Measurements from ENCODE around the gene CATSPER1.

Gene CATSPER1

DNA sequence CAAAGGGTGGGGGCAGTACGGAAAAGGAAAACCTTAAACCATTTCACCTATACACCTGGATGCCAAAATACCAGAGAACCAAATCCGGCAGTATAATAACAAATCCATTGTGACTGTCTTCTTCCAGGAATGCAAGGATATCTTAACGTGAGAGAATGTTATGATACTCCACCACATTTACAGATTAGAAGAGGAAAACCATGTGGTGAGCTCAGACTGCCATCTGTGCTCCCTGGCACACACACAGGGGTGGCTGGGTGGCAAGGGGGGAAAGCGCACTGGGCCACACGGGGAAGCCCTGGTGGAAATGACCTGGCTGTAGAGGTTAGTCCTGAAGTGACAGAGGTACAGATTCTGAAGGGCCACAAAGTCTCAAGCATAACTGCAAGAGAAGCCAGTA, 34.2 kb downstream of the CATSPER1 start:
- no peak for DNase-seq

DNA sequence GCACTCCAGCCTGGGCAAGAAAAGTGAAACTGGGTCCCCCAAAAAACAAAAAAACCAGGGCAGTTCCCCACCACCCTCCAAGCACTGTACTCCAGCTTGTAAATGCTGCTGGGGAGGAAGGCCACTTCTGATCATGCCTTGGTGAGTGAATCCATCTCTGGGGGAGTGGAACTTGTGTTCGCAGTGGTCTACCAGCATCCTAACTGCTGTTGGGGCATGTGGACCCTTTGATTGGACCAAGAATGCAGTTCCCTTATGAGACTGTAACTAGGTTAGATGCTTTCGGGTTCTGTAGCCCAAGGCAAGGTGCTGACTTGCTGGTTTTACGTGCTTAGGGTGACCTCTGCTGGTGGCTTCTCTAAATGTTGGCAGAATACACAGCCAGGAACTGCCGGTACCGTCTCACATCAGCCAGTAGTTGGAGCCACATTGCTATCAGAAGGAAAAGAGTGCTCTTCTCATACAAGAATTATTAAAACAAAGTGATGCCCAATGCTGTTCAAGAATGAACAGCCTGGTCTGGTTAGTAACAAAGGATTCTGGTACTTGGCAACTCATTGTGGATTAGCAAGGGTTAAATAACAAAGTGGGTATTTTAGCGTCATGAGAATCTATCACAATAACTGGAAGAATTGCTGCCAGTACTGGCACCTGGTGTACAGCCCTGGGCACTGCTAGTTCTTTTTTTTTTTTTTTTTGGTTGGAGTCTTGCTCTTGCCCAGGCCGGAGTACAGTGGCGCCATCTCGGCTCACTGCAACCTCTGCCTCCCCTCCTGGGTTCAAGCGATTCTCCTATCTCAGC, 37.3 kb downstream of the CATSPER1 start:
- DNase-seq: peak; percentile 90

DNA sequence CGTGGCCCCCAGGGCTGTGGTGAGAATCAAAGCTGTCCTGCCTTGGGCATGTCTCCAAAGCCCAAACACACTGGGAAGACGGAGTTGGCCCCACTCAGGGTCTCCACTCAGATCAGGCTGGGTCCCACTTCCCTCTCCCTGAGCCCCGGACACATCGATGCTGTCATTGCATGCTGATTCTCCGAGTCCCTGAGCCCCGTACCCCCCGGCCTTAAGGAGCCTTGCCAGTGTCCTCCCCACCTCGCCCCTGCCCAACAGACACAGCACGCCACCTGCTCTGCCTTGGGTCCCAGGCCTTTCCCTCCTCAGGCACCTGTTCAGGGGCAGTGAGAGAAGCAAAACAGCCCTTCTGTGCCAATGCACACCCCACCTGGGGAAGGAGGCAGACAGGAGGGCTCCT, 38.9 kb downstream of the CATSPER1 start:
- DNase-seq: no peak

- no peak for DNase-seq
These were observed 42.7 kb downstream of the CATSPER1 start for GRCh38 chr11:65983589-65983987.

GRCh38 chr11:65982824-65983588, 43.3 kb downstream of the CATSPER1 start:
- no peak for DNase-seq

DNA sequence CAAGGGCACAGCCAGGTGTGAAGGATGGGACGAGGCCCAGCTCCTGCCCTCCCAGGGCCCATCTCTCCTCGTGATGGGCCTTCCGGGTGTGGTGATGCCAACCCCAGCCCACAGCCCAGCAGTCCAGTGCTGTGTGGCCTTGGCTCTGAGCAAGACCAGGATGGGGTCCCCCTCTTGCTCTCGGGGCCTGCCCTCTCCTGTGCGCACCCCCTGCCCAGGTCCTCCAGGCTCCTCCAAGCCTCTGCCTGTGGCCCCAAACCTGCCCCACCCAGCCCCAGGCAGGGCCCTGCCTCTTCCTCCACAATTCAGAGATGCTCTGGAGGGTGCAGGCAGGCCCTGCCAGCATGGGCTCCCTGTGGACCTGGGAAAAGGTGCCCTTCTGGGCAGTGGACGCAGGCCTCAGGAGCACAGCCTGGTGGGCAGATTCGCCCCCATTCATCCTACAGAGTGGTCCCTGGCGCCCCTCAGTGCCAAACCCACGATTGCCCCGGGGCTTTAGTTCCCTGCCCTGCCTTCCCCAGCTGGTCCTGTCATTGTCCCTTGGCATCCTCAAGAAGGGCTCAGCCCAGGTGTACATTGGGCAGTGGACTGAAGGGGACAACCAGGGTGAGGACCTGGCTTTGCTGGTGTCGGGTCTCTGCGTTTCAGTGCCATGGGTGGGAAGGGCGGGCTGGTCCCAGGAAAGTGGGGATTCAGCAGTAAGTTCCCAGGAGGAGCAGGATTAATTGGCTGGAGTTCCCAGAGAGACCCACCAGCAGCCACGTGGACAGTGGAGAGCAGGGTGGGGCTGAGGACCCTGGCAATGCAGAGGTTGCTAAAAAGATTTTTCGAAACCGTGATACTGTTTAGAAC, 44.1 kb downstream of the CATSPER1 start:
- DNase-seq: no peak

DNA sequence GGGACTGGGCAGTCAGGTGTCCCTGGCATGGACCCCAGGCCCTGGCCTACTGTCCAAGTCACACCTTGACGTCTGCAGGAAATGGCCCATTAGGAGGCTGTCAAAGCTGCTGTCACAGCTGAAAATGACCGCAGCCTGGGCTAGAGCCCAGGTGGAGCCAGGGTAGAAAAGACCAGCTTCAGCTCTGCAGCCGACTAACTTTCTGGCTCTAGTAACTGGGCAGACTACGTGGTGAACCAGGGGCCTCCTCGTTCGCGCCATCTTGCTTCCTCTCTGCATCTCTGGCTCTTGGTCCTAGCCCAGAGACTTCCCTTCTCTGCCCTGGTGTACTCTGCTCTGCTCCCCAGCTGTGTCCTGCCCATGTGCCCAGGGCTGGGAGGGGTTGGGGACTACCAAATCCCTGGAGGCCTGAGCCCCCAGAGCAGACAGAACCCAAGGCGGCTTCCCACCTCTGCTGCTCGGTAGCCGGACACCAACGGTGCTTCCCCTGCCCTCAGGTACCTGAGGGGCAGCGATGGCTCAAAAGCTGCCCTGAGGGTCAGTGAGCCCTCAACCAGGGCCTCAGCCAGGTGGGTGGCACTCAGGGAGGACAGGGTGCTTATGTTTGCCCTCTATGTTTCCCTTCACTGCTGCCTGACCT, 45.1 kb downstream of the CATSPER1 start:
- no peak for DNase-seq

DNA sequence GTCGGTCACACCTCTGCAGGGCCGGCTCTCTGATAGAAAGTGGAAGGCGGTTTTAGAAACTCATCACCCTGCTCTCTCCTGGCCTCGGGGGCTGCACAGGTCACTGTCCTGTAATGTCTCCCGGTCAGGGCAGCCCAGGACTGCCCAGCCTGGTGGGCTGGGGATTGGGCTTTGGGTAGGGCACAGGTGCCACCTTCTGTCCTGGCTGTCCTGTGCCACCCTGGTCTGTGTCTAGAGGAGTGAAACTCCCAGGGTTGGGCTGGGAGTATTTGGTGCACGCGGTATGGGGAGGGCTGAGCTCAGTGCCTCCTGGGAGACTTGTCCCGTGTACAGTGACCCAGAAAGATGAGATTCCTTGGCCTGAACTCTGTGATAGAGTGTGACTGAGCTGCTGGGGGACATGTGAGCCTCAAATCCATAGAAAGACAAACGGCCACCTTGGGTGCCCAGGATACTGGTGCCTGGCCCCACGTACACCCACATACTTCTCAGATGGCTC, 47.0 kb downstream of the CATSPER1 start:
- no peak for DNase-seq

GRCh38 chr11:65978391-65979238, 47.7 kb downstream of the CATSPER1 start:
- no peak for DNase-seq

- no peak for DNase-seq
These were observed 48.5 kb downstream of the CATSPER1 start for GRCh38 chr11:65977621-65978390.

GRCh38 chr11:65976216-65977176, 49.8 kb downstream of the CATSPER1 start:
- DNase-seq: no peak

DNA sequence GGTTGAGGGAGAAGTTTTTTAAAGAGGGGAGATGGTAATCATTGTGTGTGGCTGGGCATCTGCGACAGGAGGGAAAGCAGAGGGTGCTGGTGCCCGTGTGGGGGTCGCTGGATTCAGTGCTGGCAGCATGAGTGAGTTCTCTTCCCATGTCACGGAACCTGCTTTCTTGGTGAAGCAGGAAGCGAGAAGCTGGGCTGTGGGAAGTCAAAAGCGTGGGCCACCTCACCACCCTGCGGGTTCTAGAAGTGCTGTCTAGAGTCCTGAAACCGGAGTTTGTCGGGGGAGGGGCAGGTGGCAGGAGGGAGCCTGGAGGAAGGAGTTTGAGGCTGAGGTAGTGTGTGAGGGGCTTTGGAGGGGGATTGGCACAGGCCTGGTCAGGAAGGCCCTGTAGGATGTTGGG, 50.5 kb downstream of the CATSPER1 start:
- no peak for DNase-seq

DNA sequence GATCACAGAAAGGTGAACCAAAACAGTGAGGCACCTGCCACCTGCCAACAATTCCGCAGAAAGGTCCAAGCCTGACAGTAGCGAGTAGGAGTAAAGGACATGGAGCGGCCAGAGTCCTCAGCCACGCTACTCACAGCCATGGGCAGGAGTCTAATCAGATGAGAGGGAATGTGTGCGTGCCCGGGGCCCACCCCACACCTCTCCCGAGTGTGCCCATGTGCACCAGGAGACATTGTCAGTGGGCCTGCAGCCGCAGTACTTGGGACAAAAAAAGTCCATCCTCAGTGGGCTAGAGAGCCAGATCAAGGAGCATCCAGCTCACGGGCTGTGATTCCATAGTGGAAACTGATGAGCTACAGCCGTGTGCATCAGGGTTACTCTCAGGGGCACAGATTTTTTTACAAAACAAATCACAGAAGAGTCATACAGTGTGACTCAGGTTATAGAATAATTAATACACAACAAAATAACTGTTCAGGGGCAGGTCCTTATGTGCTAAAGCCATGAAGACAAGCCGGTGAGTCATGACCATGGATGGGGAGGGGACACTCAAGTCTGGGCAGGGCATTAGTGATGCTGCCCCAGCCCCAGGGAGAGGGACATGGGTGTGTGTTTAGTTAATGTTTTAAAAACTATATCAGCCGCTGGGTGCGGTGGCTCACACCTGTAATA, 52.7 kb downstream of the CATSPER1 start:
- DNase-seq: no peak

DNA sequence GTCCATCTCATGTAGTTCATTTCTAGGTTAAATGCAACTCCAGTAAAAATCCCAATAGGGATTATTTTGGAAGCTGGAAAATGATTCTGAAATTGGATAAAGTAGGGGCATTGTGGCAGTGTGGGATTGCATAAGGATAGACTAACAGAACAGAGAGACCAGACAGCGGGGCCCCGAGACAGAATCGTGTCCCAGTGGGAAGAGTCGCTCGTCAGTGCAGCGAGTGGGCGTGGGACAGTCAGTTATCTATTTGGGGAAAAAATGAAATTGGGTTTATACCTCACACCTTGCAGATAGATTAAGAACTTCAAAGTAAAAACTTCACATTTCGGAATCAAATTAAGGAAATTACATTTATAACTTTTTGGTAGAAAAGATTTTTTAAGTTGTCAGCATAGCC, 54.2 kb downstream of the CATSPER1 start:
- no peak for DNase-seq

DNA sequence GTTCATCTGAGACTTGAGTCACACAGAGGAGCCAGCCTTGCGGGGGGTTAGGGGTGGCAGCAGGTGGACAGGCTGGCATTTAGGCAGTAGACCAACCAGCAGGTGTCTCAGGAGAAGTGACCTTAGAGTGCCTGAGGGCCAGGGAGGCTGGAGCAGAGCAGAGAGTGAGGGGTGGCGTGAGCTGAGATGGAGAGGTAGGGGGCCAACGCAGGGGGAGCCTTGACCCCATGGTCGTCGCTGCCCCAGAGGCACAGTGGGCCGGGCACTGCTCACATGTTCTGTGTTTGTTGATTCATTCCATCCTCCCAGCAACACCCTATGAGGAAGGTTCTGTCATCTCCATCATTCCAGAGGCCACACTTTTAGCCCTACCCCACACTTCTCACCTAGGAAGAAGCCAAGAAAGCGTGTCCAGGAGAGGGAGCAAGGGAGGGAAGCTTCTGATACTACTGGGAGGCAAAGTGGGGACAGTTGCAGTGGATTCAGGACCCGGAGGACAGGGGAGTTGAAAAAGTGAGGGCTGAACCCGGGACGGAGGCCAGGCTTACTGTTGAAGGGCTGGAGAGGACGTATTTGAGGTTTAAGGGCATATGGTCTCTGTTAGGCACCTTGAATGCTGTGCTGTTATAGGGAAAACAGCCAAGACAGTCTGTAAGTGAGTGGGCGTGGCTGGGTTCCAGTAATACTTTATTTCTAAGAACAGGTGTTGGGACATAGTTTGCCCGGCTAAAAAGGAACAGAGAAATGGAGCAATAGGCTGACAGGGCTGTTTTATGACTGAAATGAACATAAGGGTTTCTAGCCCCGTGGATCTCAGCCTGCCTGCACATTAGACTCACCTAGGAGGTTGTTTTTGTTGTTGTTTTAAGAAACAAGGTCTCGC, 57.4 kb downstream of the CATSPER1 start:
- no peak for DNase-seq

- no peak for DNase-seq
These were observed 58.8 kb downstream of the CATSPER1 start for GRCh38 chr11:65967329-65967934.

Measured in DMS79 (cell line).